Spleen (tissue), 11 donors: Measurements from ENCODE around the gene ENOX1. TPM values are rescaled to one million over a fixed set of nuclear protein-coding genes. Genes with fewer than 3 reads are reported as not detected.

Source experiments
- DNase-seq: peaks from one replicate; pipeline ENCODE4 v3.0.0-alpha.2; 2020
- H3K27ac ChIP-seq, 8 donors: fragments of 200-600 bp; sonication (generic) in 7 of 8; 1 replicate in 4 of 8; 2 replicates in 4 of 8; pipeline versions ENCODE4 v1.5.0 to v1.8.0; 2016 to 2021; ENCODE audit warnings: inconsistent platforms in 4 of 8, mild to moderate bottlenecking in 4 of 8, moderate library complexity in 1 of 8
- H3K27me3 ChIP-seq, 7 donors: fragments of 200-600 bp; sonication (generic) in 6 of 7; replicated peaks in 1 of 7; 1 replicate in 4 of 7; 2 replicates in 3 of 7; pipeline versions ENCODE4 v1.5.0 to v1.8.0; 2016 to 2021; ENCODE audit warnings: inconsistent platforms in 3 of 7, mild to moderate bottlenecking in 1 of 7
- H3K36me3 ChIP-seq, 6 donors: fragments of 200-600 bp; sonication (generic) in 5 of 6; 1 replicate in 4 of 6; 2 replicates in 2 of 6; pipeline versions ENCODE4 v1.5.0 to v1.8.0; 2016 to 2021; ENCODE audit warnings: inconsistent platforms in 2 of 6
- H3K4me1 ChIP-seq, 6 donors: fragments of 200-600 bp; sonication (generic) in 5 of 6; 1 replicate in 3 of 6; 2 replicates in 3 of 6; pipeline versions ENCODE4 v1.5.0 to v1.8.0; 2016 to 2021; ENCODE audit warnings: inconsistent platforms in 3 of 6
- H3K4me3 ChIP-seq, 8 donors: fragments of 200-600 bp; sonication (generic) in 7 of 8; 1 replicate in 4 of 8; 2 replicates in 4 of 8; pipeline versions ENCODE4 v1.5.0 to v1.8.0; 2016 to 2021; ENCODE audit warnings: inconsistent platforms in 4 of 8, mild to moderate bottlenecking in 4 of 8, moderate library complexity in 2 of 8
- H3K9me3 ChIP-seq, 8 donors: fragments of 200-600 bp; sonication (generic) in 7 of 8; 1 replicate in 4 of 8; 2 replicates in 4 of 8; pipeline versions ENCODE4 v1.5.0 to v1.8.0; 2016 to 2021; ENCODE audit warnings: inconsistent platforms in 4 of 8
- CTCF ChIP-seq, 11 experiments: fragments of 200-600 bp in 7 of 11; fragments of 450-650 bp in 4 of 11; sonication (generic) in 4 of 11; IDR thresholded peaks in 8 of 11; conservative IDR thresholded peaks in 3 of 11; 1 replicate in 7 of 11; 2 replicates in 4 of 11; pipeline versions ENCODE4 v1.4.0 to v1.8.0; 2016 to 2021; ENCODE audit warnings: antibody characterized with exemption in 11 of 11, inconsistent platforms in 4 of 11, mild to moderate bottlenecking in 1 of 11
- POLR2A ChIP-seq, 3 donors: fragments of 450-650 bp; IDR thresholded peaks; one replicate each; pipeline ENCODE4 v1.5.1; 2017; ENCODE audit warnings: antibody characterized with exemption in 3 of 3, mild to moderate bottlenecking in 1 of 3
- POLR2AphosphoS5 ChIP-seq, 3 donors: sonication (generic); formaldehyde crosslinking; IDR thresholded peaks; one replicate each; pipeline ENCODE4 v1.5.1; 2017; ENCODE audit warnings: antibody characterized with exemption in 3 of 3
- WGBS, 5 donors: extraction: QIAGEN DNeasy Blood & Tissue Kit in 3 of 5; methylation state at CpG; one replicate each; pipeline versions ENCODE4 v1.1.5 to v1.1.7; 2013 to 2018; 5-methylcytosine and 5-hydroxymethylcytosine counted together
- intact Hi-C: fragments of 100-400 bp; cut with DNase I; formaldehyde crosslinking; loops from one replicate; pipeline ENCODE4 v1.15.0; 2023; ENCODE audit warnings: low total_unique reads
- polyA plus RNA-seq, 3 donors: library from polyadenylated mRNA; stranded (reverse); fragments of 200-250 nt; gene quantifications; one replicate each; pipeline ENCODE4 v1.2.1, GENCODE V29; 2013
- total RNA-seq, 7 donors: library from RNA; depleted of rRNA in 3 of 7; stranded (reverse); fragments of >200 nt in 3 of 7; fragmentation: NEBNext Ultra II Directional in 4 of 7; extraction: Animal tissue kit (Norgen Biotek cat#: 25700) in 4 of 7; gene quantifications; one replicate each; pipeline versions ENCODE4 v1.1.0 to v1.2.1, GENCODE V29; 2016 to 2021
- donor health status: healthy with polysubstance abuse.
- donor health status: DM: no; HTN: no; CAD: no; lungs with moderate emphysema.
- donor health status: DM: no; HTN: no; CAD: no.
- donor health status: Bipolar disorder and iron deficiency.
- donor health status: healthy.
- donor health status: DM: no; HTN: no; CAD: no.
- donor health status: DM: yes; HTN: yes; CAD: no.

ENOX1 gene
- total and polyA plus RNA-seq, 10 donors: 0.42 to 1.3 (median 0.54) TPM; not detected in 1

- TF ChIP-seq POLR2AphosphoS5 (IDR thresholded peaks at IDR 0.05) (no peak), POLR2A (IDR thresholded peaks at IDR 0.05) (no peak), CTCF (IDR thresholded peaks at IDR 0.05 in 8 of 11, conservative IDR thresholded peaks at IDR 0.05 in 3 of 11) (no peak)
- Histone ChIP-seq H3K27ac (no peak overlapping the region), H3K27me3 (no peaks in the 10 kb centered on the region), H3K36me3 (no peaks in the 10 kb centered on the region), H3K4me3 (no peak overlapping the region), H3K4me1 (peaks cover 0 to 7% (median 0%) of the 10 kb centered on the region in 6 donors), H3K9me3 (no peaks in the 10 kb centered on the region)
- 27 to 38% (median 33%) methylated on average over 4 of the region's 4 CpGs for WGBS, 5 donors
- peak; percentile 71 for DNase-seq
- intact Hi-C loops: no loop called here
These were observed 429.2 kb downstream of the ENOX1 start for GRCh38 chr13:43357564-43357963.

- Histone ChIP-seq H3K27ac (no peak overlapping the region), H3K27me3 (no peaks in the 10 kb centered on the region), H3K36me3 (no peaks in the 10 kb centered on the region), H3K4me3 (no peak overlapping the region), H3K4me1 (peaks cover 0 to 7% (median 0%) of the 10 kb centered on the region in 6 donors), H3K9me3 (no peaks in the 10 kb centered on the region)
- WGBS, 5 donors: 40 to 72% (median 59%) methylated on average over 5 of the region's 5 CpGs
- intact Hi-C loops: no loop called here
- no peak for TF ChIP-seq POLR2A (IDR thresholded peaks at IDR 0.05)
- TF ChIP-seq POLR2AphosphoS5 (IDR thresholded peaks at IDR 0.05): no peak
- no peak for TF ChIP-seq CTCF (IDR thresholded peaks at IDR 0.05 in 8 of 11, conservative IDR thresholded peaks at IDR 0.05 in 3 of 11)
- DNase-seq: no peak
These were observed 430.2 kb downstream of the ENOX1 start for GRCh38 chr13:43356567-43356966.

- Histone ChIP-seq H3K27ac (no peak overlapping the region), H3K4me1 (peaks cover 0 to 7% (median 0%) of the 10 kb centered on the region in 6 donors), H3K36me3 (no peaks in the 10 kb centered on the region), H3K4me3 (no peak overlapping the region), H3K9me3 (no peaks in the 10 kb centered on the region), H3K27me3 (no peaks in the 10 kb centered on the region)
- TF ChIP-seq POLR2AphosphoS5 (IDR thresholded peaks at IDR 0.05) (no peak), CTCF (IDR thresholded peaks at IDR 0.05 in 8 of 11, conservative IDR thresholded peaks at IDR 0.05 in 3 of 11) (no peak), POLR2A (IDR thresholded peaks at IDR 0.05) (no peak)
- intact Hi-C loops: no loop called here
- WGBS, 5 donors: 92 to 99% (median 96%) methylated on average over 17 of the region's 17 CpGs
- DNase-seq: peak; percentile 58
These were observed 431.0 kb downstream of the ENOX1 start for GRCh38 chr13:43355774-43356173.

- 90 to 95% (median 92%) methylated on average over 3 of the region's 3 CpGs for WGBS, 5 donors
- Histone ChIP-seq H3K27me3 (no peaks in the 10 kb centered on the region), H3K4me3 (no peak overlapping the region), H3K9me3 (no peaks in the 10 kb centered on the region), H3K36me3 (no peaks in the 10 kb centered on the region), H3K27ac (no peak overlapping the region), H3K4me1 (peaks cover 0 to 7% (median 0%) of the 10 kb centered on the region in 6 donors)
- TF ChIP-seq POLR2A (IDR thresholded peaks at IDR 0.05) (no peak), CTCF (IDR thresholded peaks at IDR 0.05 in 8 of 11, conservative IDR thresholded peaks at IDR 0.05 in 3 of 11) (no peak), POLR2AphosphoS5 (IDR thresholded peaks at IDR 0.05) (no peak)
- intact Hi-C loops: no loop called here
- no peak for DNase-seq
These were observed 432.4 kb downstream of the ENOX1 start for GRCh38 chr13:43354153-43354945.
